Measurements from ENCODE around the gene CHST15. TPM values are rescaled to one million over a fixed set of nuclear protein-coding genes. Genes with fewer than 3 reads are reported as not detected.

The CHST15 gene
- total and polyA plus RNA-seq, 8 donors: 4.8 to 17.3 (median 12.4) TPM

DNA sequence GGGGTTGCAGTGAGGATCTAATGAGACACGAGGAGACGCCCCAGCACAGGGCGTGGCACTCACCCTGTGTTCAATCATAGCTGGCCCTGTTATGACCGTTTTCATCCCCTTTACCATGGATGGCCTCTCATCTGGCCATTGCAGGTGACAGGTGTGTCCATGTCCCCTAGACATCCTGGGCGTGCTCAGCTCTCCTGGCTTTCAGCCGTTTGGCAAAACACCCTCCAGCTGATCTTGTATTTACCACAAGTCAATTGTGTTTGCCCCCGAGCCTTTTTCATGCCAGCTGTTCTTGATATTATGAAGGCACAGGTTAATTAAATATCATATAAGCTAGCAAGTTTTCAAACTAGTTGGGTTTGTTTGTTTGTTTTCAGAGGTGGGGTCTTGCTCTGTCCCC, 97.1 kb downstream of the CHST15 start:
- FAIRE-seq: no peak
- intact Hi-C loops (cut with DNase I): loop anchor here in 1 of 3 donors (5.0 kb wide), 1 partner anchor 391 kb away; no protein-coding TSS in a partner anchor
- no peak for ATAC-seq
- Histone ChIP-seq H3K27ac (no peak overlapping the region), H3K4me1 (peaks cover 0 to 13% (median 0%) of the 10 kb centered on the region in 3 donors), H3K36me3 (no peaks in the 10 kb centered on the region), H3K27me3 (peaks cover 0 to 5% (median 2%) of the 10 kb centered on the region in 4 donors), H3K4me3 (no peak overlapping the region), H3K9me3 (no peaks in the 10 kb centered on the region)
- no peak for DNase-seq
- TF ChIP-seq, protein P1, sequence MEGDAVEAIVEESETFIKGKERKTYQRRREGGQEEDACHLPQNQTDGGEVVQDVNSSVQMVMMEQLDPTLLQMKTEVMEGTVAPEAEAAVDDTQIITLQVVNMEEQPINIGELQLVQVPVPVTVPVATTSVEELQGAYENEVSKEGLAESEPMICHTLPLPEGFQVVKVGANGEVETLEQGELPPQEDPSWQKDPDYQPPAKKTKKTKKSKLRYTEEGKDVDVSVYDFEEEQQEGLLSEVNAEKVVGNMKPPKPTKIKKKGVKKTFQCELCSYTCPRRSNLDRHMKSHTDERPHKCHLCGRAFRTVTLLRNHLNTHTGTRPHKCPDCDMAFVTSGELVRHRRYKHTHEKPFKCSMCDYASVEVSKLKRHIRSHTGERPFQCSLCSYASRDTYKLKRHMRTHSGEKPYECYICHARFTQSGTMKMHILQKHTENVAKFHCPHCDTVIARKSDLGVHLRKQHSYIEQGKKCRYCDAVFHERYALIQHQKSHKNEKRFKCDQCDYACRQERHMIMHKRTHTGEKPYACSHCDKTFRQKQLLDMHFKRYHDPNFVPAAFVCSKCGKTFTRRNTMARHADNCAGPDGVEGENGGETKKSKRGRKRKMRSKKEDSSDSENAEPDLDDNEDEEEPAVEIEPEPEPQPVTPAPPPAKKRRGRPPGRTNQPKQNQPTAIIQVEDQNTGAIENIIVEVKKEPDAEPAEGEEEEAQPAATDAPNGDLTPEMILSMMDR (IDR thresholded peaks at IDR 0.05): no peak
- WGBS, 2 donors: 48 to 57% methylated on average over 7 of the region's 7 CpGs

DNA sequence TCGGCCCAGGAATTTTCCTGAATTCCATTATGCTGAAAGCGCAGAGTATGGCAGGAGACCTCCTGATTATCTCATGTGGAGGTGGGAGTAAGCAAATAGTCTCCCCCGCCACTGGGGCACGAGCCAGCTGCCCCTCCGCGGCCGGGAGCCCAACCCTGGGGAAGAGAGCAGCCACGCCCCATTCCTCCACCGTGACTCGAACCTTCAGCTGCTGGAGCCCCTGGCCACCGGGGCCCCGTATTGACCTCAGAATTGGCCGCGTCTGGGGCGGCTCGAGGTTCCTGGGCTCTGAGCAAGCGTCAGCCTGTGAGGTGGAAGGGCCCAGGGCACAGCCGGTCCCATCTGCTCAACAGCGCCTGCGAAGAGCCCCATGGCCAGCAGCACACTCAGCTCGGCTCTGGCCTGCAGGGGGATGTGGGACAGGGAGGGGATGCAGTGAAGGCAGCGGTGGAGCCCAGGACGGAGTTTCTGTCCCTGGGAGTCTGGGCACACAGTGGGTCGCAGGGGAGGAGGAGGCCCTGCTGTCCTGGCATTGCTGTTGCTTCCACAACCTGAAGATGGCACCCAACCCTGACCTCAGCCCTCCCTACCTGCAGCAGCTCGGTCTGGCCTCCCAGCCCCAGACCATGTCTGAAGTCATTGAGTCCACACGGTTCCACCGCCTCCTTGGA, 97.8 kb downstream of the CHST15 start:
- DNase-seq (peak in 2 of 6 donors; percentile 38 to 64), FAIRE-seq (no peak), ATAC-seq (peak; percentile 23 to 59 (median 52))
- TF ChIP-seq, protein P1 (IDR thresholded peaks at IDR 0.05): peak in 1 of 4 donors; percentile 11
- Histone ChIP-seq H3K27me3 (peaks cover 0 to 12% (median 3%) of the 10 kb centered on the region in 4 donors), H3K27ac (no peak overlapping the region), H3K4me3 (peak overlapping the region in 1 of 4 donors; percentile 23), H3K36me3 (no peaks in the 10 kb centered on the region), H3K4me1 (peaks cover 0 to 13% (median 0%) of the 10 kb centered on the region in 3 donors), H3K9me3 (no peaks in the 10 kb centered on the region)
- intact Hi-C loops (cut with DNase I): loop anchor here in 1 of 3 donors (5.0 kb wide), 1 partner anchor 392 kb away; no protein-coding TSS in a partner anchor
- WGBS, 2 donors: 7 to 10% methylated on average over 26 to 27 of the region's 27 CpGs

DNA sequence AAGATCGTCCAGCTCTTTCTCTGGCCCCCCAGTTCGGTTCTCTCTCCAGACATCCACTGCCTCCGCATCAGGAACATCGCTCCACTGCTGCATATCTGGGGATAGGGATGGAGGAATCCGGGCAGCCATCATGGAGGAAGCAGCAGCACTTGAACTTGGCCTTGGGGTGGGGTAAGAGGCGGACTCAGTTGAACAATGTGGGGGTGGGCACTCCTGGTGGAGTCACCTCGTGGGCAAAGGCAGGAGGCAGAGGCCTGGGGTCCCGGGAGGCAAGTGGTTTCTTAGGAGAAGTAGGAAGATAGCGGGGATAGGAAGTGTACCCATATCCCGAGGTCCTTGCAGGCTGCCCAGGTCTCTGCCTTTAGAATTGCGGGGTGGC, 98.3 kb downstream of the CHST15 start:
- no peak overlapping the region for H3K27ac ChIP-seq
- 9 to 15% methylated on average over 11 of the region's 11 CpGs for WGBS, 2 donors
- TF ChIP-seq, protein P1 (IDR thresholded peaks at IDR 0.05): no peak
- ATAC-seq: peak in 3 of 4 donors; percentile 16 to 33 (median 17)
- H3K4me3 ChIP-seq: peak overlapping the region in 1 of 4 donors; percentile 23
- intact Hi-C loops (cut with DNase I): loop anchor here in 1 of 3 donors (5.0 kb wide), 1 partner anchor 392 kb away; no protein-coding TSS in a partner anchor
- no peaks in the 10 kb centered on the region for H3K36me3 ChIP-seq
- FAIRE-seq: no peak
- peaks cover 0 to 13% (median 0%) of the 10 kb centered on the region in 3 donors for H3K4me1 ChIP-seq
- no peaks in the 10 kb centered on the region for H3K9me3 ChIP-seq
- DNase-seq: peak in 1 of 6 donors; percentile 40
- peaks cover 0 to 17% (median 3%) of the 10 kb centered on the region in 4 donors for H3K27me3 ChIP-seq

DNA sequence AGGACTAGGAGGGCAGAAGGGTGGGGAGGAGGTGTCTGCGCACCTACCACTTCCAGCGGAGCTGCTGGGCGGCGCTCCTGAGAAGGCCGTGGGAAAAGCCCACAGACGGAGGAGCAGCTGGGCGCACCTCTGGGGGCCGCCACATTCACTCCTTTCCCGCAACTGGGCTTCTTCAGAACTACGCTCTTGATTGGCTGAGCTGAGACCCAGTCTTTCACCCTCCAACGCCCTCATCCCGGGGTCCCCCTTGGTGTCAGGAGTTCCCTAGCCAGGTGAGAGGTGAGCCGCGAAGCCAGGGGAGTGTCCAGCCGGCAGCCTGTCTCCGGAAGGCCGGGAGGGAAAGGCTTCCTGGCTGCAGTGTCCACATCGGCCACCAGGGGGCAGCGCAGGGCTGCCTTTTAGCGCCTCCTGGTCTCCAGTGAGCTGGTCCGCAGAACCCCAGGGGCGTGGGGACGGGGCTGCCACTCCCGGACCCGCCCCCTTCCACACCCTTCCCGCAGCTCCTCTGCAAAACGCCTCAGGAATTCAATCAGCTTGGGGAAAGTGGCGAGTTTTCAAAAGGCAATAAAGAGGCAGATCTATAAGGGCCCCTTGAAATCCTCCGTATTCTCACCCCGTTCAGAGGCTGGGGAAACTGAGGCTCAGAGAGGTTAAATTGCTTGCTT, 98.8 kb downstream of the CHST15 start:
- no peaks in the 10 kb centered on the region for H3K9me3 ChIP-seq
- H3K4me1 ChIP-seq: peaks cover 0 to 13% (median 0%) of the 10 kb centered on the region in 3 donors
- peak; percentile 71 to 99 (median 88) for DNase-seq
- H3K27ac ChIP-seq: no peak overlapping the region
- FAIRE-seq: no peak
- no peaks in the 10 kb centered on the region for H3K36me3 ChIP-seq
- TF ChIP-seq, protein P1 (IDR thresholded peaks at IDR 0.05): peak; percentile 99 to 100 (median 100)
- intact Hi-C loops (cut with DNase I): loop anchor here in 1 of 3 donors (5.0 kb wide), 1 partner anchor 393 kb away; no protein-coding TSS in a partner anchor
- peaks cover 0 to 21% (median 3%) of the 10 kb centered on the region in 4 donors for H3K27me3 ChIP-seq
- peak overlapping the region in 1 of 4 donors; percentile 23 for H3K4me3 ChIP-seq
- ATAC-seq: peak; percentile 89 to 93 (median 90)
- WGBS, 2 donors: 4 to 5% methylated on average over 30 of the region's 30 CpGs
